GM12878 (cell line): ENCODE data around the gene CRTC2. TPM values are rescaled to one million over a fixed set of nuclear protein-coding genes. Genes with fewer than 3 reads are reported as not detected.

ENCODE experiments used
- ASH2L ChIP-seq: fragments of 300-600, 200-600 bp; sonication (generic); IDR thresholded peaks from 2 replicates; pipeline ENCODE4 v1.6.1; 2017; ENCODE audit warnings: low read depth, mild to moderate bottlenecking, borderline replicate concordance
- BCL11A ChIP-seq: IDR thresholded peaks from 2 replicates; pipeline ENCODE4 v1.6.1; 2011; ENCODE audit warnings: low read depth, low read length
- CBFB ChIP-seq: IDR thresholded peaks from 2 replicates; pipeline ENCODE4 v1.6.1; 2016; ENCODE audit warnings: antibody characterized with exemption, low read depth
- EGR1 ChIP-seq, 2 experiments: IDR thresholded peaks; 1 replicate in 1 of 2; 2 replicates in 1 of 2; pipeline ENCODE4 v1.6.1; 2011 to 2012; ENCODE audit warnings: low read depth in 2 of 2, low read length in 2 of 2, borderline replicate concordance in 1 of 2, mild to moderate bottlenecking in 1 of 2, moderate library complexity in 1 of 2
- GATAD2B ChIP-seq: fragments of 450-650 bp; conservative IDR thresholded peaks from 2 replicates; pipeline ENCODE4 v1.6.1; 2017; ENCODE audit warnings: low read depth, mild to moderate bottlenecking, moderate library complexity
- HCFC1 ChIP-seq: fragments of 150-350 bp; IDR thresholded peaks from 2 replicates; pipeline ENCODE4 v1.6.1; 2014; ENCODE audit warnings: low read length
- HDAC2 ChIP-seq: fragments of 200-600 bp; sonication (generic); IDR thresholded peaks from 2 replicates; pipeline ENCODE4 v1.6.1; 2017
- HDAC6 ChIP-seq: fragments of 200-600 bp; sonication (generic); IDR thresholded peaks from one replicate; pipeline ENCODE4 v1.8.0; 2017; ENCODE audit warnings: antibody characterized with exemption; ENCODE audit not compliant: unreplicated experiment
- MEF2B ChIP-seq: fragments of 450-650 bp; IDR thresholded peaks from 2 replicates; pipeline ENCODE4 v1.6.1; 2018; ENCODE audit warnings: mild to moderate bottlenecking, moderate library complexity; ENCODE audit not compliant: partially characterized antibody, poor library complexity, severe bottlenecking
- NFYA ChIP-seq: IDR thresholded peaks from 2 replicates; pipeline ENCODE4 v1.6.1; 2011; ENCODE audit warnings: low read depth, mild to moderate bottlenecking, low read length, improper control_type of control experiment, borderline replicate concordance
- PAX5 ChIP-seq: IDR thresholded peaks from 2 replicates; pipeline ENCODE4 v1.6.1; 2011; ENCODE audit warnings: low read depth, low read length, borderline replicate concordance
- PAX8 ChIP-seq: fragments of 450-650 bp; IDR thresholded peaks from 2 replicates; pipeline ENCODE4 v1.6.1; 2017; ENCODE audit warnings: mild to moderate bottlenecking, moderate library complexity
- POLR2A ChIP-seq: IDR thresholded peaks from 2 replicates; pipeline ENCODE4 v1.6.1; 2011; ENCODE audit warnings: low read depth, mild to moderate bottlenecking, low read length
- RBBP5 ChIP-seq: fragments of 200-600 bp; sonication (generic); conservative IDR thresholded peaks from 2 replicates; pipeline ENCODE4 v1.6.1; 2016
- SIN3A ChIP-seq: IDR thresholded peaks from 2 replicates; pipeline ENCODE4 v1.6.1; 2012; ENCODE audit warnings: low read depth, low read length, improper control_type of control experiment
- STAT1 ChIP-seq: fragments of 450-650 bp; conservative IDR thresholded peaks from 2 replicates; pipeline ENCODE4 v1.6.1; 2014; ENCODE audit warnings: antibody characterized with exemption, mild to moderate bottlenecking
- SUZ12 ChIP-seq: fragments of 200-600 bp; sonication (generic); IDR thresholded peaks from one replicate; pipeline ENCODE4 v1.6.1; 2018; ENCODE audit warnings: antibody characterized with exemption, mild to moderate bottlenecking; ENCODE audit not compliant: unreplicated experiment
- TBL1XR1 ChIP-seq: IDR thresholded peaks from 2 replicates; pipeline ENCODE4 v1.6.1; 2012; ENCODE audit warnings: low read depth, low read length, improper control_type of control experiment
- TCF7 ChIP-seq: IDR thresholded peaks from 2 replicates; pipeline ENCODE4 v1.6.1; 2014; ENCODE audit warnings: antibody characterized with exemption, borderline replicate concordance
- ZNF384 ChIP-seq: IDR thresholded peaks from 2 replicates; pipeline ENCODE4 v1.6.1; 2012; ENCODE audit warnings: low read depth, mild to moderate bottlenecking, low read length, improper control_type of control experiment, borderline replicate concordance
- polyA plus RNA-seq, 11 experiments: library from polyadenylated mRNA; depleted of rRNA in 4 of 11; unstranded in 6 of 11; stranded (reverse) in 5 of 11; fragments of >200 nt; fragmentation: Nextera tagmentation in 4 of 11; fragmentation: Illumina TruSeq in 1 of 11; extraction: Ambion mirVana in 4 of 11; extraction: Trizol in 1 of 11; gene quantifications; 1 replicate in 1 of 11; 2 replicates in 10 of 11; pipeline versions ENCODE4 v1.2.1 to v1.2.3, GENCODE V29; 2011 to 2016; ENCODE audit warnings: inconsistent platforms in 2 of 11, missing spikeins in 2 of 11, low read depth in 1 of 11
- total RNA-seq, 4 experiments: library from RNA; depleted of rRNA in 3 of 4; stranded (reverse); fragments of >200 nt in 3 of 4; fragmentation: Illumina TruSeq in 1 of 4; extraction: Trizol in 1 of 4; gene quantifications; 2 replicates each; pipeline versions ENCODE4 v1.2.1 to v1.2.3, GENCODE V29; 2013 to 2021
- TF ChIP-seq, protein P1 (sequence below): fragments of 450-650 bp; IDR thresholded peaks from 2 replicates; pipeline ENCODE4 v1.6.1; 2017; ENCODE audit warnings: antibody characterized with exemption, mild to moderate bottlenecking, moderate library complexity
- TF ChIP-seq, protein P2 (sequence below): fragments of 450-650 bp; IDR thresholded peaks from 2 replicates; pipeline ENCODE4 v1.6.1; 2017; ENCODE audit warnings: low read depth, mild to moderate bottlenecking, moderate library complexity
- TF ChIP-seq, protein P3 (sequence below): IDR thresholded peaks from 2 replicates; pipeline ENCODE4 v1.6.1; 2011; ENCODE audit warnings: low read depth, low read length, improper control_type of control experiment, borderline replicate concordance
- TF ChIP-seq, protein P4 (sequence below): fragments of 450-650 bp; IDR thresholded peaks from 2 replicates; pipeline ENCODE4 v1.6.1; 2016; ENCODE audit warnings: mild to moderate bottlenecking

The CRTC2 gene
- total and polyA plus RNA-seq, 10 of the 15 experiments (the other 5 are each of a cell fraction or from before 2014, with no cell fraction given), result 5.1 to 57.9 (median 32.7) TPM

DNA sequence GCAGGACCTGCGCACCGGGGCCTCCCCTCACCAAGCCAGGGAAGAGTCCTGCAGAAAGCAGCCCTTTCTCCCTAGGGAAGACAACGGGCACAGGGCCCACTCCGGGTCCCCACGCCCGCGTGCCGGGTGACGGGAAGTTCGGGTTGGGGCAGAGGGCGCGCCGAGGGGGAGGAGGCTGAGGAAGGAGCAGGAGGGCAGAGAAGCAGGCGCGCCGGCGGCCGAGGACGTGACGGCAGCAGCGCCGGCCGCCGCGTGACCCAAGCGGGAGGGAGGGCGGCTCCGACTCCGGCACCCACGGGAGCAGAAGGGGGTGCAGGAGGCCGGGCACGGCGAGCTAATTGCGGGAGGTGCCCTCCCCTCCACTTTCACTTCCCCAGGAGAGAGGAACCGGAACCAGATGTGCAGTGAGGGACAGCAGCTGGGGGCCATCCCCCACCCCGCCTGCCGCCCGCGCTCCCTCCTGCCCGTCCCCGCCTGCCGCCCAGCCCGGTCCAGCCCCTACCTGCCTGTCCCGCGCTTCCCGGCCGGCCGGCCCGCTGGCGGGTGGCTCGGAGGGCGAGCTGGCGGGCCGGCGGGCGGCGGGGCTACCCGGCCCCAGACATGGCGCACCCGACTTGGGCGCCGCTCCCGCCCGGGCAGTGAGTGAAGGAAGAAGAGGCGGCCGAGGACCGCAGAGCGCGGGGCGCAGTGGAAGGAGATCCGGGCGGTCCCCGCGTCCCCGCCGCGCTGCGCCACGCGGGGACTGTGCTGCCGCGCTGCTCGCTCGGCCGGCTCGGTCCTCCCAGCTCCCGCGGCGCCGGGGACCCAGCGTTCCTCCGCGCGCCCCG lies 12.4 kb downstream of the CRTC2 start (continued):
- TF ChIP-seq CBFB (0 out of 2 replicates have a peak, but pooled peaks have one; percentile 7), TBL1XR1 (peak; percentile 81), SIN3A (peak; percentile 73; the same call in 1 of the 2 replicates), NFYA (no peak), POLR2A (peak; percentile 72), ZNF384 (no peak), STAT1 (no peak; the same call in 1 of the 2 replicates), HDAC6 (no peak), EGR1 (IDR thresholded peaks at IDR 0.05; ENCODE audit: borderline replicate concordance in 1 of 2, low read depth in 2 of 2, low read length in 2 of 2) (peak in 1 of 2 experiments; percentile 85; a peak in 2 of 3 replicates), PAX8 (no peak), HDAC2 (no peak), BCL11A (peak; percentile 94), HCFC1 (no peak; the same call in 1 of the 2 replicates), ASH2L (no peak), MEF2B (peak; percentile 67), RBBP5 (no peak), GATAD2B (peak; percentile 85), TCF7 (no peak), SUZ12 (no peak), PAX5 (peak; percentile 88)
- TF ChIP-seq, protein P1, sequence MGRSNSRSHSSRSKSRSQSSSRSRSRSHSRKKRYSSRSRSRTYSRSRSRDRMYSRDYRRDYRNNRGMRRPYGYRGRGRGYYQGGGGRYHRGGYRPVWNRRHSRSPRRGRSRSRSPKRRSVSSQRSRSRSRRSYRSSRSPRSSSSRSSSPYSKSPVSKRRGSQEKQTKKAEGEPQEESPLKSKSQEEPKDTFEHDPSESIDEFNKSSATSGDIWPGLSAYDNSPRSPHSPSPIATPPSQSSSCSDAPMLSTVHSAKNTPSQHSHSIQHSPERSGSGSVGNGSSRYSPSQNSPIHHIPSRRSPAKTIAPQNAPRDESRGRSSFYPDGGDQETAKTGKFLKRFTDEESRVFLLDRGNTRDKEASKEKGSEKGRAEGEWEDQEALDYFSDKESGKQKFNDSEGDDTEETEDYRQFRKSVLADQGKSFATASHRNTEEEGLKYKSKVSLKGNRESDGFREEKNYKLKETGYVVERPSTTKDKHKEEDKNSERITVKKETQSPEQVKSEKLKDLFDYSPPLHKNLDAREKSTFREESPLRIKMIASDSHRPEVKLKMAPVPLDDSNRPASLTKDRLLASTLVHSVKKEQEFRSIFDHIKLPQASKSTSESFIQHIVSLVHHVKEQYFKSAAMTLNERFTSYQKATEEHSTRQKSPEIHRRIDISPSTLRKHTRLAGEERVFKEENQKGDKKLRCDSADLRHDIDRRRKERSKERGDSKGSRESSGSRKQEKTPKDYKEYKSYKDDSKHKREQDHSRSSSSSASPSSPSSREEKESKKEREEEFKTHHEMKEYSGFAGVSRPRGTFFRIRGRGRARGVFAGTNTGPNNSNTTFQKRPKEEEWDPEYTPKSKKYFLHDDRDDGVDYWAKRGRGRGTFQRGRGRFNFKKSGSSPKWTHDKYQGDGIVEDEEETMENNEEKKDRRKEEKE, result 0 out of 2 replicates have a peak, but pooled peaks have one; percentile 59
- TF ChIP-seq, protein P2, sequence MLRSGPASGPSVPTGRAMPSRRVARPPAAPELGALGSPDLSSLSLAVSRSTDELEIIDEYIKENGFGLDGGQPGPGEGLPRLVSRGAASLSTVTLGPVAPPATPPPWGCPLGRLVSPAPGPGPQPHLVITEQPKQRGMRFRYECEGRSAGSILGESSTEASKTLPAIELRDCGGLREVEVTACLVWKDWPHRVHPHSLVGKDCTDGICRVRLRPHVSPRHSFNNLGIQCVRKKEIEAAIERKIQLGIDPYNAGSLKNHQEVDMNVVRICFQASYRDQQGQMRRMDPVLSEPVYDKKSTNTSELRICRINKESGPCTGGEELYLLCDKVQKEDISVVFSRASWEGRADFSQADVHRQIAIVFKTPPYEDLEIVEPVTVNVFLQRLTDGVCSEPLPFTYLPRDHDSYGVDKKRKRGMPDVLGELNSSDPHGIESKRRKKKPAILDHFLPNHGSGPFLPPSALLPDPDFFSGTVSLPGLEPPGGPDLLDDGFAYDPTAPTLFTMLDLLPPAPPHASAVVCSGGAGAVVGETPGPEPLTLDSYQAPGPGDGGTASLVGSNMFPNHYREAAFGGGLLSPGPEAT, result peak; percentile 69
- TF ChIP-seq, protein P3, sequence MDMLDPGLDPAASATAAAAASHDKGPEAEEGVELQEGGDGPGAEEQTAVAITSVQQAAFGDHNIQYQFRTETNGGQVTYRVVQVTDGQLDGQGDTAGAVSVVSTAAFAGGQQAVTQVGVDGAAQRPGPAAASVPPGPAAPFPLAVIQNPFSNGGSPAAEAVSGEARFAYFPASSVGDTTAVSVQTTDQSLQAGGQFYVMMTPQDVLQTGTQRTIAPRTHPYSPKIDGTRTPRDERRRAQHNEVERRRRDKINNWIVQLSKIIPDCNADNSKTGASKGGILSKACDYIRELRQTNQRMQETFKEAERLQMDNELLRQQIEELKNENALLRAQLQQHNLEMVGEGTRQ, result peak; percentile 67
- TF ChIP-seq, protein P4, sequence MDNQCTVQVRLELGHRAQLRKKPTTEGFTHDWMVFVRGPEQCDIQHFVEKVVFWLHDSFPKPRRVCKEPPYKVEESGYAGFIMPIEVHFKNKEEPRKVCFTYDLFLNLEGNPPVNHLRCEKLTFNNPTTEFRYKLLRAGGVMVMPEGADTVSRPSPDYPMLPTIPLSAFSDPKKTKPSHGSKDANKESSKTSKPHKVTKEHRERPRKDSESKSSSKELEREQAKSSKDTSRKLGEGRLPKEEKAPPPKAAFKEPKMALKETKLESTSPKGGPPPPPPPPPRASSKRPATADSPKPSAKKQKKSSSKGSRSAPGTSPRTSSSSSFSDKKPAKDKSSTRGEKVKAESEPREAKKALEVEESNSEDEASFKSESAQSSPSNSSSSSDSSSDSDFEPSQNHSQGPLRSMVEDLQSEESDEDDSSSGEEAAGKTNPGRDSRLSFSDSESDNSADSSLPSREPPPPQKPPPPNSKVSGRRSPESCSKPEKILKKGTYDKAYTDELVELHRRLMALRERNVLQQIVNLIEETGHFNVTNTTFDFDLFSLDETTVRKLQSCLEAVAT, result 0 out of 2 replicates have a peak, but pooled peaks have one; percentile 60
